HTR-8/SVneo (cell line): ENCODE data around the gene CCDC83.

Experiments
- DNase-seq: peaks from one replicate; pipeline ENCODE4 v3.0.0; 2011; ENCODE audit warnings: low spot score, mixed read lengths; ENCODE audit not compliant: insufficient read length
- FAIRE-seq: peaks from 2 replicates; lab custom pipeline; 2011; peaks lifted over from hg19 to GRCh38; lab: Jason Lieb, UNC

CCDC83 gene

DNA sequence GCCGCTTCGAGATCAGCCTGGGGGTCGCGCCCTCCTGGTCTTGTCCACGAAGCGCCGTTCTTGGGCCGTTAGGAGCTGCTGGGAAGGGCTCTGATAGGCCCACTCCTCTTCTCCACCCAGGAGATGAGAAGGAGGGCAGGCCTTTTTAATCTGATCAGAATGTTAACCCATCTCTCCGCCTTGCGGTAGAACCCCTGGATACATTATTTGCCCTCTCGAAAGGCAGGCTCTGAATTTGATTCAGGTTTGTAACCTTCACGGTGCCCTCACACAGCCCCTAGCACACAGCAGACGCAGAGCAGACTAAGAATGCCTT, at the start of gene CCDC83:
CCDC83 (plus strand) TSS at position 43 of the 316 bp plus-strand sequence. CDS start 9,741 bp downstream, outside the sequence.
- DNase-seq (no peak), FAIRE-seq (no peak)

DNA sequence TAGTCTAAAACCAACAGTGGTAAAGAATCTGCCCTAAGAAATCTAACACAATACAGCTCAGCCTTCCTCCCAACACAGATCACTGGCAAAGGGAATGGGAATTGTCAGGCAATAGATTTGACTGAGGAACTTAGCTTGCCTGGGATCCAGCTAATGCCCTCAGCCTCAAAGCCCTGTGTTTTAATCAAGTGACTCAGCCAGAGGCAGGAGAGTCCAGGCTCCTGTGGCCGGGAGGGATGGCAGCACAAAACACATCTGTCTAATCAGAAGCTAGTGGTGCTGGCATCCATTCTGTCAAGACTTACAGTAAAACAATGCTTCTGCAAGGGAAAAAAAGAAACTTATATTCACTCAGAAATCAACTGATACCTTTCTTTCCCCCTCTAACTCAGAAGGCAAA, 49.8 kb upstream of the CCDC83 start:
- no peak for FAIRE-seq

DNA sequence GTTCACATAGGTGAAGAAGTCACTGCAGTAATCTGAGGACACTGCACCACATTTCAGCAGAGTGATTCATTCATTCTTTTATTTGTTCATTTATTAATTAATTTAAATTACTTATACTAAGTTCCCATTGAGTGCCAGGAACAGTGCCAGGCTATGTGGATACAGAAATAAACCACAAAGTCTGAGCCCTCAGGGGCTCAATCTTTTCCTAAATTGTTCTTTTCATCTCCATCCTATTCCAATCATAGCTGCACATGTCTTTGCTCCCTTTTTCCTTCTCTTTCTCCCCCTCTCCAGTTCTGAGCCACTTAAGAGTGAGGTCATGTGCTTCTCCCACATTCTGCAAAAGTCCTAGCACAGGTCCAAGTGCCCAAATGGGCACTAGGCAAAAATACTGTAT, 49.2 kb upstream of the CCDC83 start:
- FAIRE-seq (no peak), DNase-seq (no peak)

More for the DNA sequence above, 49.8 kb upstream of the CCDC83 start:
- DNase-seq, result no peak

DNA sequence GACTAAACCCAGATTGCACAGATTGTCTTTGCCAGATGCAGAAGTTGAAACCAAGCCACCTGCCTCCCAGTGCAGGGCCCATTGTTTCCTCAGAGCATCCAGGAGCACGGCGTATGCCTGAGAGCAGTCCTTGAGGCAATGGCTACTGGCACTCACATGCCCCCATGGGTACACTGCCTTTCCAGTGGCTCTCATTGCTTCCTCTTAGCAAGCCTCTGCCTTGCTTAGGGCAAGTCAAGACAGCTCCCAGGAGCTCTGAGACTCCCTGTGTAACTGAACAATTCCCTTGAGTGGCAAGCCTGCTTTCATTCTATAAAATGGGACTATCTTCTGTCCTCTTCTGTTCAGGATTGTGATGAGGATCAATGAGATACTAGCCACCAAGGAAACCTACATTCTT, 48.3 kb upstream of the CCDC83 start:
- DNase-seq (no peak), FAIRE-seq (no peak)

DNA sequence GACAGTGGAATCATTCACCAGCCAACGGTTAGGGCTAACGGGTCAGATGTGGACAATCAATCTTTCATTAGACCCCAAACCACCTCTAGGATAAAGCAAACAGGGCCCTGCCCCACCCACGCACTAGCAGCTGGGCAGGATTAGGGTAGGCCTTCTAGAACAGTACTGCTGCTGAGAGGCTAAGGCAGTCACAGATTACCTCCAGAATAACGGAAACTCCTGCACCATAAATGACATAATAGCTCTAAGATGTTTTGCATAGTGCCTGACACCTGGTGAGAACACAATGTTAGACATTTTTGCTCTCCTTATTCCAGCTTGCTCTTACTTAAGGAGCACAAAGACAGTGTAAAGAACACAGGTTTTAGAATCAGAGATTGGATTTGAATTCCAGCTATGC, 46.0 kb upstream of the CCDC83 start:
- no peak for FAIRE-seq
- DNase-seq, result no peak

DNA sequence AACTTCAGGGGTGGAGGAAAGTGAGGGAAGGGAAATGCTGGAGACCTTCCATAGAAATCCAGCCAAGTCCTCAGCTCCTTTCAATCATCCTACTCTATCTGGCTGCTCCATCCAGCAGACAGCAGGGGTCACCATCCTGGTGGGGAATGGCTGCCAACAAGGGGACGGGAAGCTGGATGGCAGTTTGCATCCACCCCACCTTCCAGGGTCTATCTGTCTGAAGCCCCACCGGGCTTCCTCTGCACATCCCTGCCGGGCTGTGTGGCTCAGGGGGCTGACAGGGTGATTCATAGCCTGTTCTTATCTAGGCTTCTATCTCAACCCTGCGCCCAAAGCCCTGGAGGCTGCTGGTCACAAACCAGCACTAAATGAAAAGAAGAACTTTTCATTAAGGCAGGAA, 45.3 kb upstream of the CCDC83 start:
- FAIRE-seq (peak; percentile 80), DNase-seq (peak; percentile 66)

DNA sequence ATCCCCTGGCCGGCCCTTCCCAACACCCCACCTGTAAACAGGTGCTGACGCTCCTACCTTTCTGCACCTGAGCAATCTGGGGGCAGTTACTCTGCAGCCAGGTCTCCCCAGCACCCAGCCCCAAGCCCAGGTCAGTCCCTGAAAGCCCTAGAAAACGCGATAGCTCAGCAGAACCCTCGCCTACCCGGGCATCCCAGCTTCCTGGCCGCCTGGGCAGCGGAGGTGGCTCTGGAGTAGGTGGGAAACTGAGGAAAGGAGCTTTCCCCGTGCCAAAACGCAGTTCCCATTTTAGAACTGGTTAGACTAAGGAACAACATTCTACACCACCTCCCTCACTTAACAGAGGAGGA, 44.7 kb upstream of the CCDC83 start:
- DNase-seq (no peak), FAIRE-seq (no peak)

DNA sequence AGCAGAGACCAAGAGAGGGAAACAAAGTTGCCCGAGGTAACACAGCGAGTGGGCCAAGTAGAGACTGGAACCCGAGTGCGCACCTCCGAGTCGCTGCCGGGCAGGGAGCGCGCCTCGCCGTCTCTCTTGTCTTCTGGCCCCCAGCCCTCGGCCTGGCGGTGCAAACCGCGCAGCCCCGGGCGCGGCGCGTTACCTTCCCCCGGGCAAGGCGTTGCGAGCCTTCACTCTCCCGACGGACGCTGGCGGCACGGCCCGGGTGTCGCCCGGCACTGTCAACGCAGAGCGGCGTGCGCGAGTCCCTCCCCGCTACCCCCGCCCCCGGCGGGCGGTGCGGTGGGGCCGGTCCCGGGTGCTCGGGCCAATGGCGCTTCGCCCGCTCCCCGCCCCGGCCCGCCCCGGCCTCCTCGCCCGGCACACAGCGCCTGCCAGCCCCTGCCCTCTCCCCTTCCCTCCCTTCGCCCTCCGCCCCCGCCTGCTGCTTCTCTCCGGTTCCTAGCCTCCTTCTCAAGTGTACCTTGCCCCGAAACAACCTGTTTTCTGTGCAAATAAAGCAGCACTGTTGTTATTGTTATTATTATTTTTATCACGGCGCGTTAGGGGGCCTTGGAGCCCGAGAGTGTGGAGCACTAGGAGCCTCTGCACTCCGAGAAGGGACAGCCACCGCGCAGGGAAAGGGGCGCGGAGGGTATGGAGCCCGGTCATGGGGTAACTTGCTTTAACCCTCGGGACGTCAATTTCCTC, 44.1 kb upstream of the CCDC83 start, which contains the start of gene SYTL2:
SYTL2 (minus strand) TSS at position 271 of the 741 bp plus-strand sequence. CDS start 53,416 bp downstream, outside the sequence.
- peak; percentile 72 for DNase-seq
- FAIRE-seq, result peak; percentile 86

DNA sequence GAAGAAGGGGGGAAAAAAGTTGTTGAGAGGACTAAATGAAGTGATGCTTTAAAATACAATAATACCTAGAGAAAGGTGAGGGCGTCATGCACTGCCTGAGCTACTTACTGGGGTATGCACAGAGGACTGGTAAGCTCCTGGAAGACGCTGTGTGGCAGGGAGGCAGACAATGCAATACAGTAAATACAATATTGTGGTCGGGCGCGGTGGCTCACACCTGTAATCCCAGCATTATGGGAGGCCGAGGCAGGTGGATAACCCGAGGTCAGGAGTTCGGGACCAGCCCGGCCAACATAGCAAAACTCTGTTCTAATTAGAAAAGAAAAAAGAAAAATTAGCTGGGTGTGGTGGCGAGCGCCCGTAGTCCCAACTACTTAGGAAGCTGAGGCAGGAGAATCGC, 43.6 kb upstream of the CCDC83 start:
- no peak for FAIRE-seq
- no peak for DNase-seq

DNA sequence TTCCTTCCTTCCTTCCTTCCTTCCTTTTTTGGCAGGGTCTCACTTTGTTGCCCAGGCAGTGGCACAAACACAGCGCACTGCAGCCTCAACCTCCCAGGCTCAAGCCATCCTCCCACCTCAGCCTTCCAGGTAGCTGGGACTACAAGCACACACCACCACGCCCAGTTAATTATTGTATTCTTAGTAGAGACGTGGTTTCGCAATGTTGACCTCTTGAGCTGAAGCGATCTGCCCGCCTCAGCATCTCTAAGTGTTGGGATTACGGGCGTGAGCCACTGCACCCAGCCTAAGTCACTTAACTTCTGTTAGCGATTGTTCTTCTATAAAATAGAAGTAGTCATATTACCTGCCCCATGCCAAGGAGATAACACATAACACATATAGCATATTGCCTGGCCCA, 41.5 kb upstream of the CCDC83 start:
- DNase-seq (no peak), FAIRE-seq (peak; percentile 28)

DNA sequence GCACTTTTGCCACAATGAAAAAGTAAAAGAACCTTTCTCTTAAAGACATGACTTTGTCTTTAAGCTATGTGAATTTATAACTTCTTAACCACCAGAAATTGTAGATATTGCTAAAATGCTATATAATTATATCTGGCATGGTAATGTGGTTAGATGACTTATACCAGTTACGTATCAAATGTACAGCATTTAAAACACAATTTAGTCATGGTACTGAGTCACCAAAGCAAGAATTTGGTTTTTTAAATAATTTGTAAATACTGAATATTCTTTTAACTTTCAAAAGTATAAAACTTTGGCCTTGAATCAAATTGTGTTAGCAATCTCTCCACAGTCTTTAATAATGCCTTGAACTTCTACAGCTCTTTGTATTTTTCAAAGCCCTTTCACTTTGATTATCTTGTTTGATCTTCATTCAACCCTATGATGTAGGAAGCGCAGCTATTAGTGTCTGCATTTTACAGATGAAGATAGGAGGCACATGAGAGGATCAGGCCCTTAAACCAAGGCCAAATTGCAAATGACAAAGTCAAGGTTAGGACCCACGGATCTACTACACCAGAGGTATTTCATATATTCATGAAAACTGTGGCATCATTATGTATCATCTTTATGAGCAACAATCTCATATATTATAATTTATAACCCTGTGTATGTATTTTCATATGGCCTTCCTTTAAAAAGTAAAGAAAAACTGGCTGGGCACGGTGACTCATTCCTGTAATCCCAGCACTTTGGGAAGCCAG, 39.8 kb upstream of the CCDC83 start:
- FAIRE-seq (no peak), DNase-seq (peak; percentile 34)

DNA sequence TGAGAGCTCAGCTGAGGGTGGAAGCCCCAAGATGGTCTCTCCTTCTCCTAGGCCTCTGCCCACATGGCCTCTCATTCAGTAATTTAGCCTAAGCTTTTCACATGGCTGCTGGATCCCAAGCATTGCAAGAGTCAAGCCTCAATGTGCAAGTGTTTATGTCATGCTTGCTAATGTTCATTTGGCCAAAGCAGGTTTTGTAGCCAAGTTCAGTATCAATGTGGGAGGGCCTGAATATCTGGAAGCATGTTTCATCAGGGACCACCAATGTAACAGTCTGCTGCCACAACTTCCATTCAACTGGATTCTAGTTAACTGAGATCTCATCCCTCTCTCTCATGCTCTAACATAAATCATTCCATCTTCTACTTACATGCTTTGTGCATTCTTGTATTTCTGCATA, 35.7 kb upstream of the CCDC83 start:
- DNase-seq (no peak), FAIRE-seq (peak; percentile 63)

DNA sequence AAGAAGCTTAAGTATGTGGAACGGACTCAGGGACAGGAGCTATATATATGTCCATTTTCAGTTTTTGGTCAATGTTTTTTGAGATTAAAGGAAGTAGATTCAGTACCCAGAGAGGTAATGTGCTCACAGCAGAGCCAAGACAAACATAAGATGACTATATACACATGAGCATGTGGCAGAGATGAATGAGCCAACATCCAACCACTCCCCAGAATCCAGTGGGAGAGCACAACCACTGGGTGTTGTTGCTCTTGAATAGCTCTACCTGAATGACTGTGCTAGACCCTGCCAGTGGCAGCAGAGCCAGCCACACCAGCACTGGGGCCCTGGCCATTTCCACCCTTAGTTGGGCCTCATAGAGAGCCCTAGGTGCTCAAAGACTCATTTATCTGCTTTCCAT, 33.5 kb upstream of the CCDC83 start:
- FAIRE-seq, result no peak
- no peak for DNase-seq

DNA sequence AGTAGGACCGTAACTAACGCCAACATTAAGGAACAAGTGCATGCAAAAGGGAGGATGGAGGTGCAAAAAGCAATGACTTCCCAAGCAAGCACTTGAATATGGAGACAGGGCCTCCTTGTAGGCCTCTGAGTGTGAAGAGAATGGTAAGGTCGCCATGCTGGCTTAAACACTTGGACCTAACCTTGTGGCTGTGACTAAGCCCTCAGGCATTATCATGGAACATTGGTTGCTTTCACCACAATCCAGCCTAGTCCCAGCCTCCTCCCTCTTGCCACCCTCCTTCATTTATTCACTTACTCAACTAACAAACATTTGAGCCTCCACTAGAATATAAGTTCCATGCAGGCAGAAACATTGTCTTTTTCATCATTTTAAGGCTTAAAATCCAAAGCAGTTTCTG, 32.4 kb upstream of the CCDC83 start:
- no peak for DNase-seq
- FAIRE-seq, result no peak

DNA sequence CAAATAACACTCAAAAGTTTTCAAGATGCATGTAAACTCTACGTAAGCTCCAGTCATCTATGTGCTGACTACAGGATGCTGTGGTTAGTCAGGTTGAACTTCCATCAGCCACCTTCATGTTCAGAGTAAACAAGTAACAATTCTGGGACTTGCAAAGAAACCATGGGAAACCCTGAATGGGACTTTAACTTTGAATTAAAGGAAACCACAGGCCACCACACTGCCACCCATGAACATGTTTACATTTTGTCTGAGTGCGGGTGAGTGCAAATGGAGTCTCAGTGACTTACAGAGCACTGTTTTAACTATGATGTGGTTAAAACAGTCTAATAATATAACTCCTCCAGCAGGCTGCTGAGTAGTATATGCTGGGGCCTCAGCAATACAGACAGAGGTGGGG, 31.4 kb upstream of the CCDC83 start:
- DNase-seq (no peak), FAIRE-seq (no peak)

DNA sequence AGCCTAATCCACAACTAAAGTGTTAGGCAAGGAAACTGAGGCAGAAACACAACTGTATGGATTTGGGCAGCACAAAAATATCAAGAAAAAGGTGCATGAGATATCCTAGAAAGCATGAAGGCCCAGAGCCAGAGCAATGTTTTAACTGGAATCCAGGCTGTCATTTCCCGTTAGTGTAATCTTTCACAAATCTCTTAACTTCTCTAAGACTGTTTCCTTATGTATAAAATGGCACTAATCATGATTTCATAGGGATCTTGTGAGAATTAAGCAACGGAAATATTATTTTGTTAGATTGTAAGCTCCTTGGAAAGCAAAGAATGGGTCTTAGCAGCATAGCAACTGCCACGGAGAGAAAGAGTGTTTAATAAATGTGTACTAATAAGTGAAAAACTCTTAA, 29.6 kb upstream of the CCDC83 start:
- DNase-seq (no peak), FAIRE-seq (no peak)

DNA sequence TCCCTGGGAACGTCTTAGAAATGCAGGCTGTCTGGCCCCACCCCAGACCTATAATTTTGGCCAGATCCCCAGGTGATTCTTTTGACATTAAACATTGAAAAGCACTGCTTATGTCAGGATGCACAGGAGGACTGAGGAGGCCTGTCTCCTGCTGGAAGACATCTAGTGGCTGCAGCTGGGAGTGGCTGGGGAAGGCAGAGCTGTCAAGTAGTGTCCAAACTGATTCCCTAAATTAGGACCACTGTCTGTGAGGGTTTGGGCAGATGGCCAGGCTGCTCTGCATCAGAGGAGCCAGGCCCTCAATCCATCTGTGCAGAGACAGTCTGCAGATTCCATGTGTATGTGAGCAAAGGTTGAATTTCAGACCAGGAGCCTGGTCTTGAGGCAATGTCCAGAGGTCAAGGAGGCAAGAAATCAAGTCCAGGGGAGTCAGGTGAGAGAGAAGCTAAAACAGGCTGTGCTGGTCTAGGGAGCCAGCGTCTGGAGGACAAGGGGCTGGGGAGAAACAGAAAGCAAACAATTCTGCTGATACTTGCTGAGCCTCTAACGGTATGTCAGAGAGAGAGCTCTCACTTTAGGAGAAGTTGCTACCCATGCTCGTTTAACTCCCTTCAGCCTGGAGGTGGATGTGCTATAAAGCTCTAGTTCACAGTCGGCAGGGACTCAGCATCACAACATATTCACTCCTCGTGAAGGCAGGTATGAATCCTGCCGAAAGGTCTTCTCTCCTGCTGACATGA, 28.9 kb upstream of the CCDC83 start:
- peak; percentile 72 for FAIRE-seq
- DNase-seq, result no peak

DNA sequence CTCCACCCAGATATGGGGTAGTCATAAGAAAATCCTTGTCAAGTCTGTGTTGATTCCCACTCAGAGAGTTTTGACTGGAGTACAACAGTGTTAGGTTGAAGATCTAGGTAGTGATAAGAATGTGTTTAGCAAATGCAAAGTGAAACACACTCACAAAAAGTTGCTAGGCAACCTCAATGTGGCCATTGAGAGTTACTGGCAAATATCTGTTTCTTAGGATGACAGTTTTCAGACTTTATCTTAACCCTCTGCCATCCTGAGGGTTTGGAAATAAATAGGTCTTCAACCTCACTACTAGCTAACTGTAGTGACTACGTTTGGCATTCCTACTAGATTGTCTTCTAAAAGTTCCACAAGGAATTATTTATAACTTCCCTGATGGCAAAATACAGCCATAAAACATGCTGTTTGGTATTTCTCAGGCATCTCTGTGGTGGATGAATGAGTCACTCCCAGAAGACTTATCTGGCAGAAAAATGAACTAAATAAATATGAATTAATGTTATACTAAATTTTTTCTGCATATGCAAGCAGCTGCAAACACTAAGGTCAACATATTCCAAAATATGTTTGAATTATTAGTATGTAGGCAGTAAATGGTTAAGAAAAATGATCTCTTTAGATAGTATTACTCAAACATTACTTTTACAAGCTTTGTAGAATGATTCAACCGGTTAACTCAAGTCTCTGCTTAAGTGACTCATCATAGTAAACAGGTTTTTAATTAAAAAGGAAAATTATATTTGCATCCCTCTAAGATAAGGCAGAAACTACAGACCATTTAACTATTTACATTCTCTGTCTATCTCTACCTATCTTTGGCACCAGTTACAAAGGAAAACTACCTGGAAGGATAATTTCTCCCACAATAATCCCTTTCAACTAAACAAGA, 27.2 kb upstream of the CCDC83 start:
- peak; percentile 82 for DNase-seq
- no peak for FAIRE-seq

DNA sequence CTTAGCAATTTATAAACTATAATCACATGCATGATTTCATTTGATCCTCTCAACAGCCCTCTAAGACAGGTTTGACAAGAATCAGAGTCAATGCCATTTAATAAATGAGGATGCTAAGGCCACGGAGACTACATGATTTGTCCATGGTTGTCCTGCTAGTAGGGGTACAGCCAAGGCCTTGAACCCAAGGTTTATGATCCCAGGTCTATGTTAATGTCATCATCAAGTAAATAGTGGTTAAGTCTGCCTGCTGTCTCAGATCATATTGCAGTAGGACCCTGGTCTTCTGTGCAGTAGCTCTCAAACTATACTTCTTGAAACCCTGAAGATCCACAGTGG, 26.6 kb upstream of the CCDC83 start:
- peak; percentile 55 for FAIRE-seq
- no peak for DNase-seq

DNA sequence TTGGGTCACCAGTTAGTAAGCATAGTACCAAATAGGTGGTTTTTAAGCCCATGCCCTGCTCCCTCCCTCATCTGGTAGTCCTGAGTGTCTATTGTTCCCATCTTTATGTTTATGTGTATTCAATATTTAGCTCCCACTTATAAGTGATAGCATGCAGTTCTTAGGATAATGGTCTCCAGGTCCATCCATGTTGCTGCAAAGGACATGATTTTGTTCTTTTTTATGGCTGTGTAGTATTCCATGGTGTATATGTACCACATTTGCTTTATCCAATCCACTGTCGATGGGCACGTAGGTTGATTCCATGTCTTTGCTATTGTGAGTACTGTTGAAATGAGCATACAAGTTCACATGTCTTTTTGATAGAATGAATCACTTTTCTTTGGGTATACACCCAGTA, 26.0 kb upstream of the CCDC83 start:
- FAIRE-seq, result no peak

More for the DNA sequence above, 26.0 kb upstream of the CCDC83 start:
- DNase-seq, result no peak
